Ishikawa (cell line): ENCODE results near the gene TBC1D19.

ENCODE experiments used
- CEBPB ChIP-seq: IDR thresholded peaks from 2 replicates; pipeline ENCODE4 v1.6.1; 2012
- CREB1 ChIP-seq: IDR thresholded peaks from 2 replicates; pipeline ENCODE4 v1.6.1; 2012; ENCODE audit warnings: low read depth
- EGR1 ChIP-seq: IDR thresholded peaks from 2 replicates; pipeline ENCODE4 v1.6.1; 2012
- EP300 ChIP-seq: IDR thresholded peaks from 2 replicates; pipeline ENCODE4 v1.6.1; 2012; ENCODE audit warnings: borderline replicate concordance
- FOXM1 ChIP-seq: IDR thresholded peaks from 2 replicates; pipeline ENCODE4 v1.6.1; 2012; ENCODE audit warnings: low read depth, borderline replicate concordance
- NFIC ChIP-seq: IDR thresholded peaks from 2 replicates; pipeline ENCODE4 v1.6.1; 2012
- RAD21 ChIP-seq: IDR thresholded peaks from 2 replicates; pipeline ENCODE4 v1.6.1; 2012; ENCODE audit warnings: low read depth
- TAF1 ChIP-seq: IDR thresholded peaks from 2 replicates; pipeline ENCODE4 v1.6.1; 2012; ENCODE audit warnings: low read depth, mild to moderate bottlenecking
- TCF12 ChIP-seq: IDR thresholded peaks from 2 replicates; pipeline ENCODE4 v1.6.1; 2012; ENCODE audit warnings: low read depth
- TEAD4 ChIP-seq: IDR thresholded peaks from 2 replicates; pipeline ENCODE4 v1.6.1; 2012
- USF1 ChIP-seq: IDR thresholded peaks from 2 replicates; pipeline ENCODE4 v1.6.1; 2012
- YY1 ChIP-seq: IDR thresholded peaks from 2 replicates; pipeline ENCODE4 v1.6.1; 2012; ENCODE audit warnings: low read depth
- ZBTB7A ChIP-seq: IDR thresholded peaks from 2 replicates; pipeline ENCODE4 v1.6.1; 2012; ENCODE audit warnings: low read depth
- TF ChIP-seq, protein P1 (sequence below): IDR thresholded peaks from 2 replicates; pipeline ENCODE4 v1.6.1; 2012
- TF ChIP-seq, protein P2 (sequence below): IDR thresholded peaks from 2 replicates; pipeline ENCODE4 v1.6.1; 2012; ENCODE audit warnings: low read depth, mild to moderate bottlenecking

TBC1D19 gene

GRCh38 chr4:26621366-26621765, 37.5 kb downstream of the TBC1D19 start:
- no peak for TF ChIP-seq FOXM1
- TF ChIP-seq, protein P1, sequence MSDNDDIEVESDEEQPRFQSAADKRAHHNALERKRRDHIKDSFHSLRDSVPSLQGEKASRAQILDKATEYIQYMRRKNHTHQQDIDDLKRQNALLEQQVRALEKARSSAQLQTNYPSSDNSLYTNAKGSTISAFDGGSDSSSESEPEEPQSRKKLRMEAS: no peak

DNA sequence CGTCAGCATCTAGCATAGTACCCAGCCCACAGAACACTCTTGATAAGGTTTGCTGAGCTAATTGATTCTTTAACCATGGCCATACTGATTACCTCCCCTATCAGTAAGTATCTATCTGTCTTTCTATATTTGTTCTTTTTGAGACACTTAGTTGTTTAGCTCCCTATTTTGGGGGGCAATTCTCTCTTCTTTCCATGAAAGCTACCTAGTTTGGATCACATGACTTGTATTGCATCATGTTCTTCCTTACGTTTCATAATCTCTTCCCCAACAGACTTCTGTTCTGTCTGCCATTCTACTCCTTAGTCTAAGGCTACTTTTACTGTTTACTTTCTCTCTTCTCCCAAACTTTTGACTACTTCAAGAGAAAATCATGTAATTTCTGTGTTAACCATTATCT, 39.0 kb downstream of the TBC1D19 start:
- TF ChIP-seq NFIC (no peak), CREB1 (no peak), USF1 (peak; percentile 48), CEBPB (peak; percentile 66)

- TF ChIP-seq TCF12 (no peak), EP300 (no peak), FOXM1 (no peak), CEBPB (no peak), NFIC (no peak), CREB1 (no peak), TEAD4 (no peak), EGR1 (no peak), ZBTB7A (no peak)
- TF ChIP-seq, protein P1: no peak
- TF ChIP-seq, protein P2, sequence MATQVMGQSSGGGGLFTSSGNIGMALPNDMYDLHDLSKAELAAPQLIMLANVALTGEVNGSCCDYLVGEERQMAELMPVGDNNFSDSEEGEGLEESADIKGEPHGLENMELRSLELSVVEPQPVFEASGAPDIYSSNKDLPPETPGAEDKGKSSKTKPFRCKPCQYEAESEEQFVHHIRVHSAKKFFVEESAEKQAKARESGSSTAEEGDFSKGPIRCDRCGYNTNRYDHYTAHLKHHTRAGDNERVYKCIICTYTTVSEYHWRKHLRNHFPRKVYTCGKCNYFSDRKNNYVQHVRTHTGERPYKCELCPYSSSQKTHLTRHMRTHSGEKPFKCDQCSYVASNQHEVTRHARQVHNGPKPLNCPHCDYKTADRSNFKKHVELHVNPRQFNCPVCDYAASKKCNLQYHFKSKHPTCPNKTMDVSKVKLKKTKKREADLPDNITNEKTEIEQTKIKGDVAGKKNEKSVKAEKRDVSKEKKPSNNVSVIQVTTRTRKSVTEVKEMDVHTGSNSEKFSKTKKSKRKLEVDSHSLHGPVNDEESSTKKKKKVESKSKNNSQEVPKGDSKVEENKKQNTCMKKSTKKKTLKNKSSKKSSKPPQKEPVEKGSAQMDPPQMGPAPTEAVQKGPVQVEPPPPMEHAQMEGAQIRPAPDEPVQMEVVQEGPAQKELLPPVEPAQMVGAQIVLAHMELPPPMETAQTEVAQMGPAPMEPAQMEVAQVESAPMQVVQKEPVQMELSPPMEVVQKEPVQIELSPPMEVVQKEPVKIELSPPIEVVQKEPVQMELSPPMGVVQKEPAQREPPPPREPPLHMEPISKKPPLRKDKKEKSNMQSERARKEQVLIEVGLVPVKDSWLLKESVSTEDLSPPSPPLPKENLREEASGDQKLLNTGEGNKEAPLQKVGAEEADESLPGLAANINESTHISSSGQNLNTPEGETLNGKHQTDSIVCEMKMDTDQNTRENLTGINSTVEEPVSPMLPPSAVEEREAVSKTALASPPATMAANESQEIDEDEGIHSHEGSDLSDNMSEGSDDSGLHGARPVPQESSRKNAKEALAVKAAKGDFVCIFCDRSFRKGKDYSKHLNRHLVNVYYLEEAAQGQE: no peak
These were observed 49.0 kb downstream of the TBC1D19 start for GRCh38 chr4:26632916-26633315.

DNA sequence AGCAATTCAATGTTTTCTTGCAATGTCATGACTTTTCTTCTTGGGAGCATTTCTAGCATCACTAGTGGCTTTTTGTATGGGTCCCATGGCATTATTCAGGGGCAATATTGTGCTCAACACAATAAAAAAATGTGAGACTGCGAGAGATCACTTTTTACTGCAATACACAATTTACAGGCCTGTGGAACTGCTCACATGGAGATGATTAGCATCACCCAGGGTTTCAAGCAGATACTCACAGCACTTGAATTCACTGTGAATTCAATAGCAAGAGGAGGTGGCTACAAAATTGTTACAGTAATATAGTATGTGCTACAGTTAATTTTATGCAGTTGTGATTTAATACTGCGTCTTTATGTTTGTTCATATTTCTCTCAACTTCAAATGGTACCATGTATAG, 50.4 kb downstream of the TBC1D19 start:
- TF ChIP-seq USF1 (no peak), NFIC (no peak), ZBTB7A (no peak), TAF1 (no peak), TEAD4 (no peak)

DNA sequence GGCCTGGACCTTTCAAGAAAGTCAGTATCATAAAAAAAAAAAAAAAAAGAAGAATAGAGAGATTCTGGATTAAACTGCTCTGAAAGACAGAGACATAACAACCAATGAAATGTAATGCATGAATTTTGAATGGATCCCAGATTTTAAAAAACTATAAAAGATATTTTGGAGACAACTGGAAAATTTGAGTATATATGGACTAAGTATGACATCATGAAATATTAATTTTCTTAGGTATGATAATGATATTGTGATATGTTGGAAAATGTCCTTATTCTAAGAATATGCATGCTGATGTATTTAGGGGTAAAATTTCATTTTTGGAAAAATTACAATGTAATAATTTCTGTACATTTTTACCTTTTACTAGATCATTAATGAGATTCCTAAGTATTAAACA, 52.6 kb downstream of the TBC1D19 start:
- TF ChIP-seq TAF1 (no peak), CREB1 (no peak)
- TF ChIP-seq, protein P1: no peak
- TF ChIP-seq, protein P2: no peak

- TF ChIP-seq TEAD4: no peak
- no peak for TF ChIP-seq NFIC
- TF ChIP-seq YY1: no peak
- TF ChIP-seq, protein P2: no peak
- no peak for TF ChIP-seq EP300
- TF ChIP-seq RAD21: no peak
- TF ChIP-seq, protein P1: no peak
- TF ChIP-seq FOXM1: no peak
These were observed 63.8 kb downstream of the TBC1D19 start for GRCh38 chr4:26647523-26648224.
